ENCODE results near the gene ZFP91.

The ZFP91 gene

DNA sequence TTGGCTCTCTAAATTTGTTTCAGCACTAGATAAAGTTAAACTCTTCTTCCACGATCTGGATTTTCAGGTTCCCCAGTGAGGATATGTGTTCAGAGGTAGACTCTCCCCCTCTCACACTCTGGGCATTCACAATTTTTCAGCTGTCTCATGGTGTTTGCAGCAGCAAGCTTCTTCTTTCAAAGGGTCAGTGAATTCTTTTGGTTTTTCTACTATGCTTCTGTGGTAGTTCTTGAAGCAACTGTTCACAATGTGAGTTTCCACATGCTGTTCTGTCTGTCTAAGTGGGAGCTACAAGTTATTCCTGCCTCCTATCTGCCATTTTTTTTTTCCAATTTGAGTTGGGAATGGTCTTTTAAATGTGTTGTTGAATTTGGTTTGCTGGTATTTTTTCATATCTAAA is 69.0 kb downstream of the ZFP91 start:
- H3K4me3 ChIP-seq = no peak overlapping the region
- no peaks in the 10 kb centered on the region for H3K36me3 ChIP-seq
- no peak for DNase-seq
- intact Hi-C loops (cut with DNase I; ENCODE audit: low total_unique reads) = no loop called here
- peaks cover 0 to 8% (median 0%) of the 10 kb centered on the region in 3 donors for H3K9me3 ChIP-seq
- no peaks in the 10 kb centered on the region for H3K27me3 ChIP-seq
- TF ChIP-seq, protein P1, sequence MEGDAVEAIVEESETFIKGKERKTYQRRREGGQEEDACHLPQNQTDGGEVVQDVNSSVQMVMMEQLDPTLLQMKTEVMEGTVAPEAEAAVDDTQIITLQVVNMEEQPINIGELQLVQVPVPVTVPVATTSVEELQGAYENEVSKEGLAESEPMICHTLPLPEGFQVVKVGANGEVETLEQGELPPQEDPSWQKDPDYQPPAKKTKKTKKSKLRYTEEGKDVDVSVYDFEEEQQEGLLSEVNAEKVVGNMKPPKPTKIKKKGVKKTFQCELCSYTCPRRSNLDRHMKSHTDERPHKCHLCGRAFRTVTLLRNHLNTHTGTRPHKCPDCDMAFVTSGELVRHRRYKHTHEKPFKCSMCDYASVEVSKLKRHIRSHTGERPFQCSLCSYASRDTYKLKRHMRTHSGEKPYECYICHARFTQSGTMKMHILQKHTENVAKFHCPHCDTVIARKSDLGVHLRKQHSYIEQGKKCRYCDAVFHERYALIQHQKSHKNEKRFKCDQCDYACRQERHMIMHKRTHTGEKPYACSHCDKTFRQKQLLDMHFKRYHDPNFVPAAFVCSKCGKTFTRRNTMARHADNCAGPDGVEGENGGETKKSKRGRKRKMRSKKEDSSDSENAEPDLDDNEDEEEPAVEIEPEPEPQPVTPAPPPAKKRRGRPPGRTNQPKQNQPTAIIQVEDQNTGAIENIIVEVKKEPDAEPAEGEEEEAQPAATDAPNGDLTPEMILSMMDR (IDR thresholded peaks at IDR 0.05) = no peak
- H3K4me1 ChIP-seq = peaks cover 0 to 11% (median 0%) of the 10 kb centered on the region in 4 donors
- H3K27ac ChIP-seq = no peak overlapping the region

DNA sequence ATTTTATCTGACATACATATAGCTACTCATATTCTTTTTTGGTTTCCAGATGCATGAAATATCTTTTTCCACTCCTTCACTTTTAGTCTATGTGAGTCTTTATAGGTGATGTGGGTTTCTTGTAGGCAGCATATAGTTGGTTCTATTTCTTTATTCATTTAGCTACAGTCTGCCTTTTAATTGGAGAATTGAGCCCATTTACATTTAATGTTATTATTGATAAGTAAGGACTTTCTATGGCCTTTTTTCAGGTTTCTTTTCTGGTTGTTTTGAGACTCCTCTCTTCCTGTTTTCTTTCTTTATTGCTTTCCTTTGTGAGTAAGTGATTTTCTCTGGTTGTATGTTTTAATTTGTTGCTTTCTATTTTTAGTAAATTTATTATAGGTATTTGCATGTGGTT is 70.8 kb downstream of the ZFP91 start:
- intact Hi-C loops (cut with DNase I; ENCODE audit: low total_unique reads) = loop anchor here (10.0 kb wide), 1 partner anchor 485 kb away; no protein-coding TSS in a partner anchor
- H3K27me3 ChIP-seq = no peaks in the 10 kb centered on the region
- TF ChIP-seq, protein P1 (IDR thresholded peaks at IDR 0.05) = no peak
- H3K27ac ChIP-seq = no peak overlapping the region
- no peaks in the 10 kb centered on the region for H3K36me3 ChIP-seq
- no peak overlapping the region for H3K4me3 ChIP-seq
- H3K9me3 ChIP-seq = peaks cover 0 to 8% (median 0%) of the 10 kb centered on the region in 3 donors
- H3K4me1 ChIP-seq = peaks cover 0 to 11% (median 0%) of the 10 kb centered on the region in 4 donors
- no peak for DNase-seq

DNA sequence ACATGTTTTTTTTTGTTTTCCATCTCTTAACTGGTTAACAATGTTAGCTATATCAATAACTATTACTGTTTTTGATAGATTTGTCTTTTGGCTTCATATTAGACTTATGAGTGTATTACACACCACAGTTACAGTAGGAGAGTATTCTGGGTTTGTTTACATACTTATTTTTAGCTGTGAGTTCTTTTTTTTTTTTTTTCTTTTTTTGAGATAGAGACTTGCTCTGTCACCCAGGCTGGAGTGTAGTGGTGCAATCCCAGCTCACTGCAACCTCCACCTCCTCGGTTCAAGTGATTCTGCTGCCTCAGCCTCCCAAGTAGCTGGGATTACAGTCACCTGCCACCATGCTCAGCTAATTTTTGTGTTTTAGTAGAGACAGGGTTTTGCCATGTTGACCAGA is 71.6 kb downstream of the ZFP91 start:
- TF ChIP-seq, protein P1 (IDR thresholded peaks at IDR 0.05) = no peak
- intact Hi-C loops (cut with DNase I; ENCODE audit: low total_unique reads) = loop anchor here (10.0 kb wide), 1 partner anchor 484 kb away; no protein-coding TSS in a partner anchor
- no peak for DNase-seq

DNA sequence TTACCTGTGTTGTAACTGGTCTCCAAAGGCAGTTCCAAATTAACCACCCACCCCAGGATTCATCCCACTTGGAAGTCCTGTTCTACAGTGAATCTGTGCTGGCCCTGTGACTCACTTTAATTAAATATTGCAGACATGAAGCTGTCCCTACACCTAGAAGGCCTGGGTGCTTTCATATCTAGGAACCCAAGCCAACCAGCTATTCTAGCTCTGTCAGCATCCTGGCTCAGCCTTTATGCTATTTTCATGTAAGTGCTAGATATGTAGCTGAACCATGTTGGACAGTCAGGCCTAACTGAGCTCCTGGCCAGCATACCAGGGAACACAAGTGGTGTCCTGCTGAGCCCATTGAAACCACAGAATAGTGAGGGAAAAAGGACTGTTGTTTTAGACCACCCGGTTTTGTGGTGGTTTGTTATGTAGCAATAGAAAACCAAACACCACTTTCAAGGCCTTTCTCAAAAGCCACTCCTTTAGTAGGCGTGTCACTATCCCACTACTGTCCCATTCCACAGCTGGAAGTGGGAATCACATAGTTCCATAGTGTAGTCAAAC is 73.9 kb downstream of the ZFP91 start:
- Histone ChIP-seq H3K4me3 (no peak overlapping the region), H3K9me3 (no peaks in the 10 kb centered on the region), H3K4me1 (peaks cover 0 to 11% (median 0%) of the 10 kb centered on the region in 4 donors), H3K36me3 (no peaks in the 10 kb centered on the region), H3K27me3 (no peaks in the 10 kb centered on the region), H3K27ac (no peak overlapping the region)
- TF ChIP-seq, protein P1 (IDR thresholded peaks at IDR 0.05) = no peak
- intact Hi-C loops (cut with DNase I; ENCODE audit: low total_unique reads) = loop anchor here (10.0 kb wide), 1 partner anchor 482 kb away; no protein-coding TSS in a partner anchor
- no peak for DNase-seq

More for the DNA sequence above, 71.6 kb downstream of the ZFP91 start:
- H3K27ac ChIP-seq = no peak overlapping the region
- no peak overlapping the region for H3K4me3 ChIP-seq
- peaks cover 0 to 6% (median 0%) of the 10 kb centered on the region in 3 donors for H3K9me3 ChIP-seq
- H3K36me3 ChIP-seq = no peaks in the 10 kb centered on the region
- H3K27me3 ChIP-seq = no peaks in the 10 kb centered on the region
- peaks cover 0 to 11% (median 0%) of the 10 kb centered on the region in 4 donors for H3K4me1 ChIP-seq

DNA sequence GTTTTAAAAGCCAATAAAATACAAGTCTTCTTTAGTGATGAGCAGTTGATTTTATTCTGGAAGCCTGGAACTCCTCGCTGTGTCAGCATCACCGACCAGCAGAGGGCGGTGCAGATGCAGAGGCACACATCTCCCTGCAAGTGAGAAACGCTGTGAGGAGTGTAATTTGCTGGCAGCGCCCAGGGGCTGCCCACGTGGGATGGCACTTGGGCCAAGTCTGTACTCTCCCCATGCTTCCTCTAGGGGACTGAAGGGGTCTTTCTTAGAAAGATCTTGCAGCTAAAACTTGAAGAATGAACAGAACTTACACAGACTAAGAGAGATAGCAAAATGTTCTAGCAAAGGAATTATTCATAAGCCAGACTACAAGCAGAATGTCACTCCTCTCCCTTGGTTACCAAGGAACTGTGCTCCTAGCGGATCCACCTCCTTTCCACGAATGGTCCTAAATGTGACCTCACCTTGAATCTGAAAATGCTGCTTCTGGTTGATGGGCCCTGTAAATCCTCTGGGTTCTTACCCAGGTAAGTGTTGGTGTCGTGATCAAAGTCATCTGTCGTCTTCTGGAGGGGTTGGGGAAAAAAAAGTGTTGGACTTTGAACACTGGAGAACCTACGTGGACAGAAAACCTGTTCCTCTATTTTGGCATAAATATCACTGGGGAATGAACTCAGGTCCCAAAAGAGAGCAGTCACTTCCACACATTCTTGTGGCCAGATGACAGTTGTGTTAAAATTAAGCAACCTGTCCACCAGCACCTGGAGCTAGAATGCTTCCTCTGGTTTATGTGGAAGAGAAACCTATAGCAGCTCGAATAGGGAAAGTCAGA is 75.4 kb downstream of the ZFP91 start:
- H3K9me3 ChIP-seq = no peaks in the 10 kb centered on the region
- H3K4me1 ChIP-seq = peaks cover 0 to 11% (median 0%) of the 10 kb centered on the region in 4 donors
- no peaks in the 10 kb centered on the region for H3K27me3 ChIP-seq
- intact Hi-C loops (cut with DNase I; ENCODE audit: low total_unique reads) = loop anchor here (10.0 kb wide), 1 partner anchor 481 kb away; no protein-coding TSS in a partner anchor
- no peak overlapping the region for H3K27ac ChIP-seq
- TF ChIP-seq, protein P1 (IDR thresholded peaks at IDR 0.05) = peak; percentile 69 to 81
- DNase-seq = peak; percentile 76 to 80
- no peaks in the 10 kb centered on the region for H3K36me3 ChIP-seq
- H3K4me3 ChIP-seq = no peak overlapping the region

Measured in tibial artery (tissue), 4 donors.